SK-N-MC (cell line): ENCODE data around the gene TP73.

ENCODE experiments used
- DNase-seq: peaks from one replicate; pipeline ENCODE4 v3.0.0-alpha.2; 2011; ENCODE audit warnings: low read depth, low spot score
- H3K27ac ChIP-seq: fragments of 200-600 bp; sonication (generic); 2 replicates; pipeline ENCODE4 v1.5.1; 2016; ENCODE audit warnings: mixed run types
- H3K36me3 ChIP-seq: fragments of 200-600 bp; sonication (generic); 2 replicates; pipeline ENCODE4 v1.6.1; 2017; ENCODE audit warnings: antibody characterized with exemption, low read length, mixed read lengths; ENCODE audit not compliant: insufficient read depth
- H3K4me3 ChIP-seq: fragments of 200-600 bp; sonication (generic); 2 replicates; pipeline ENCODE4 v1.5.1; 2016
- H3K9ac ChIP-seq: fragments of 200-600 bp; sonication (generic); 2 replicates; pipeline ENCODE4 v1.8.0; 2017; ENCODE audit warnings: mixed run types, mixed read lengths; ENCODE audit not compliant: insufficient read length
- H3K9me3 ChIP-seq: fragments of 200-600 bp; sonication (generic); 2 replicates; pipeline ENCODE4 v1.6.1; 2017; ENCODE audit warnings: low read depth, mild to moderate bottlenecking, antibody characterized with exemption, low read length, moderate library complexity, mixed read lengths
- EZH2 ChIP-seq: fragments of 200-600 bp; sonication (generic); IDR thresholded peaks from one replicate; pipeline ENCODE4 v1.6.1; 2017; ENCODE audit warnings: antibody characterized with exemption
- FOXP2 ChIP-seq: optimal IDR thresholded peaks from 2 replicates; pipeline ENCODE3; 2011; ENCODE audit warnings: mild to moderate bottlenecking, moderate library complexity; ENCODE audit not compliant: insufficient read depth; ENCODE audit errors: extremely low read length, control extremely low read depth
- POLR2AphosphoS5 ChIP-seq: IDR thresholded peaks from 2 replicates; pipeline ENCODE4 v1.6.1; 2012; ENCODE audit warnings: mild to moderate bottlenecking, low read depth, low read length, borderline replicate concordance

The TP73 gene

DNA sequence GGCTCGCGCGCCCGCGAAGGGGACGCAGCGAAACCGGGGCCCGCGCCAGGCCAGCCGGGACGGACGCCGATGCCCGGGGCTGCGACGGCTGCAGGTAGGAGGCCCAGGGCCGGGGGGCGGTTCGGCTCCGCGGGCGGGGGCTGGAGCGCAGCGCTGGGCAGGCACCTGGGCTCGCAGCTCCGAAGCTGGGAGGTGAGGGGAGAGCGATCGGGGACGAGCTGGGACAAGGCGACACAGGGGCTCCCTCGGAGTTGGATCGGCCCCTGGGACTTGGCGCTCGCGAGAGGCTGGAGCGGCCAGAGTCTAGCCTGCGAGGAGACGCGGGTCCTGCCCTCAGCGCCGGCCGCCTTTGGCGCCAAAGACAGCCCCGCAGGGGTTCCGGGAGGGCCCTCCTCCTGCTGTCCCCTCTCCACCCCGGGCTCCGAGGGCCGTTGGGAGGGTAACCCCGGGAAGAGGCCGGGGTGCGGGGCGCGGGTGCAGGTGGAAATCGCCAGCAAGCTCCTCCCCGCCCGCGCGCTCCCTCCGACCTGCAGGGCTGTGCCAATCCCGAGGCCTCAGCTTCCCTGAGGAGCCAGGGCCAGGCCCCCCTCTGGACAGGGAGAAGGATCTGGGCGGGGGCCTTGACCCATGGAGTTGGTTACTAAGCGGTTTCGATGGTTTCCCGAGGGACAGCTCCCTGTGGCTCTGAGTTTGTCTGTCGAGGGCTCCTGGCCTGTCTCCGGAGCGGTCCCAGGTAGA, 401 bp downstream of the TP73 start:
- DNase-seq, result no peak
- no peaks in the 10 kb centered on the region for H3K9me3 ChIP-seq
- H3K9ac ChIP-seq, result no peak overlapping the region
- H3K27ac ChIP-seq, result no peak overlapping the region
- H3K4me3 ChIP-seq, result no peak overlapping the region
- H3K36me3 ChIP-seq, result peaks cover 4% of the 10 kb centered on the region; the same call in 1 of the 2 replicates
- TF ChIP-seq FOXP2 (no peak), EZH2 (no peak), POLR2AphosphoS5 (no peak)

GRCh38 chr1:3653286-3653618, 936 bp downstream of the TP73 start:
- no peak for DNase-seq
- Histone ChIP-seq H3K9ac (no peak overlapping the region), H3K9me3 (no peaks in the 10 kb centered on the region), H3K4me3 (no peak overlapping the region), H3K27ac (no peak overlapping the region), H3K36me3 (no peaks in the 10 kb centered on the region)
- no peak for TF ChIP-seq FOXP2
- no peak for TF ChIP-seq POLR2AphosphoS5
- no peak for TF ChIP-seq EZH2

- H3K9me3 ChIP-seq, result no peaks in the 10 kb centered on the region
- H3K27ac ChIP-seq, result no peak overlapping the region
- H3K36me3 ChIP-seq, result no peaks in the 10 kb centered on the region
- TF ChIP-seq FOXP2 (no peak), POLR2AphosphoS5 (no peak), EZH2 (no peak)
- no peak for DNase-seq
- no peak overlapping the region for H3K4me3 ChIP-seq
- no peak overlapping the region for H3K9ac ChIP-seq
Measured at GRCh38 chr1:3654549-3655281, 2.4 kb downstream of the TP73 start.

GRCh38 chr1:3656450-3657095, 4.3 kb downstream of the TP73 start:
- Histone ChIP-seq H3K9ac (no peak overlapping the region), H3K36me3 (no peaks in the 10 kb centered on the region), H3K4me3 (no peak overlapping the region), H3K27ac (no peak overlapping the region), H3K9me3 (no peaks in the 10 kb centered on the region)
- no peak for DNase-seq
- no peak for TF ChIP-seq FOXP2
- TF ChIP-seq POLR2AphosphoS5, result no peak
- no peak for TF ChIP-seq EZH2

- H3K36me3 ChIP-seq, result no peaks in the 10 kb centered on the region
- no peaks in the 10 kb centered on the region for H3K9me3 ChIP-seq
- no peak for DNase-seq
- TF ChIP-seq POLR2AphosphoS5 (no peak), EZH2 (no peak), FOXP2 (no peak)
- no peak overlapping the region for H3K27ac ChIP-seq
- no peak overlapping the region for H3K4me3 ChIP-seq
- H3K9ac ChIP-seq, result no peak overlapping the region
Measured at GRCh38 chr1:3657096-3657475, 4.8 kb downstream of the TP73 start.

GRCh38 chr1:3657578-3658230, 5.4 kb downstream of the TP73 start:
- Histone ChIP-seq H3K9ac (no peak overlapping the region), H3K4me3 (no peak overlapping the region), H3K27ac (no peak overlapping the region), H3K36me3 (no peaks in the 10 kb centered on the region), H3K9me3 (no peaks in the 10 kb centered on the region)
- TF ChIP-seq EZH2 (no peak), FOXP2 (no peak), POLR2AphosphoS5 (no peak)
- no peak for DNase-seq

- H3K4me3 ChIP-seq, result no peak overlapping the region
- no peak overlapping the region for H3K27ac ChIP-seq
- no peak for TF ChIP-seq POLR2AphosphoS5
- no peak for TF ChIP-seq EZH2
- TF ChIP-seq FOXP2, result no peak
- DNase-seq, result no peak
- no peaks in the 10 kb centered on the region for H3K36me3 ChIP-seq
- no peaks in the 10 kb centered on the region for H3K9me3 ChIP-seq
- no peak overlapping the region for H3K9ac ChIP-seq
Measured at GRCh38 chr1:3658231-3658615, 5.9 kb downstream of the TP73 start.

DNA sequence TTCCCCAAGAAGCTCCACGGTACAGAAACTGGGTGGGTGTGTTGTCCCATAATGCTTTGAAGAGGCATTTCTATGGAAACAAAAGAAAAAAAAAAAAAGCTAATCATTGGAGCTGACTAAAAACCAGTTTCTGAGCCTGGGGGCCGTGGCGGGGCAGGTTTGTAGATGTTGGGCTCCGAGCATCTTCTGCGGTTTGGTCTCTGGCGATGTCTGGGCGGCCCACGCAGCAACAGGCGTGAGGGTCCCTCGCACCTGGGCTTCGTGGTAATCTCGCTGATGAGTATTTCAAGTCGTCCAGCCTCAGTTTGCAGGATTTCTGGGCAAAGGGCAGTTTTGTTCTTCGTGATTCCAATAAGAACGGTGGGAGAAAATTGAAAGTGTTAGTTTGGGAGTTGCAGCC, 6.8 kb downstream of the TP73 start:
- no peak for DNase-seq
- TF ChIP-seq FOXP2 (no peak), EZH2 (no peak), POLR2AphosphoS5 (no peak)
- Histone ChIP-seq H3K36me3 (no peaks in the 10 kb centered on the region), H3K4me3 (no peak overlapping the region), H3K9ac (no peak overlapping the region), H3K9me3 (no peaks in the 10 kb centered on the region), H3K27ac (no peak overlapping the region)
